GM12878 (cell line): Measurements from ENCODE around the gene NYAP1.

Experiments
- CTCF ChIP-seq, 3 experiments: IDR thresholded peaks in 2 of 3; conservative IDR thresholded peaks in 1 of 3; 2 replicates each; pipeline ENCODE4 v1.5.1; 2011; ENCODE audit warnings: low read depth in 3 of 3, low read length in 3 of 3, mild to moderate bottlenecking in 3 of 3, control low read depth in 2 of 3, moderate library complexity in 2 of 3, inconsistent platforms in 1 of 3, mixed read lengths in 1 of 3; ENCODE audit not compliant: control insufficient read depth in 2 of 3, insufficient read depth in 1 of 3; ENCODE audit errors: extremely low read depth in 1 of 3
- HDGF ChIP-seq: fragments of 450-650 bp; IDR thresholded peaks from 2 replicates; pipeline ENCODE4 v1.6.1; 2016; ENCODE audit warnings: antibody characterized with exemption
- JUND ChIP-seq: IDR thresholded peaks from 2 replicates; pipeline ENCODE4 v1.6.1; 2012; ENCODE audit warnings: low read depth, mild to moderate bottlenecking, low read length, improper control_type of control experiment, moderate library complexity
- POLR2A ChIP-seq: IDR thresholded peaks from 2 replicates; pipeline ENCODE4 v1.6.1; 2011; ENCODE audit warnings: low read depth, mild to moderate bottlenecking, low read length
- SRF ChIP-seq, 2 experiments: IDR thresholded peaks; 2 replicates each; pipeline ENCODE4 v1.6.1; 2011; ENCODE audit warnings: low read depth in 2 of 2, low read length in 2 of 2, mild to moderate bottlenecking in 1 of 2, moderate library complexity in 1 of 2
- ZNF24 ChIP-seq: fragments of 450-650 bp; IDR thresholded peaks from 2 replicates; pipeline ENCODE4 v1.6.1; 2017; ENCODE audit warnings: antibody characterized with exemption, mild to moderate bottlenecking

- no peak for TF ChIP-seq JUND
- no peak for TF ChIP-seq HDGF
- no peak for TF ChIP-seq CTCF (IDR thresholded peaks at IDR 0.05 in 2 of 3, conservative IDR thresholded peaks at IDR 0.05 in 1 of 3; ENCODE audit: control insufficient read depth in 2 of 3, extremely low read depth in 1 of 3, insufficient read depth in 1 of 3, low read depth in 3 of 3, low read length in 3 of 3)
- no peak for TF ChIP-seq POLR2A
- no peak for TF ChIP-seq ZNF24
- no peak for TF ChIP-seq SRF (IDR thresholded peaks at IDR 0.05; ENCODE audit: low read depth in 2 of 2, low read length in 2 of 2)
Observed at GRCh38 chr7:100455206-100455605, 28.5 kb upstream of the NYAP1 start.
